Choroid plexus epithelial cell (primary cell): Measurements from ENCODE around the gene CPE.
A peak's percentile ranks its signal among the peaks of the same experiment; 100 is the strongest.

ENCODE experiments used
- DNase-seq: peaks from one replicate; pipeline ENCODE4 v3.0.0-alpha.2; 2010; ENCODE audit warnings: low read depth
- H3K4me3 ChIP-seq: 2 replicates; pipeline ENCODE4 v1.5.1; 2011; ENCODE audit warnings: low read depth, mild to moderate bottlenecking, control low read depth, low read length, moderate library complexity
- TF ChIP-seq, protein P1 (sequence below): conservative IDR thresholded peaks from 2 replicates; pipeline ENCODE4 v1.5.1; 2011; ENCODE audit warnings: low read depth, mild to moderate bottlenecking, control low read depth, inconsistent platforms, low read length, moderate library complexity

Gene CPE

DNA sequence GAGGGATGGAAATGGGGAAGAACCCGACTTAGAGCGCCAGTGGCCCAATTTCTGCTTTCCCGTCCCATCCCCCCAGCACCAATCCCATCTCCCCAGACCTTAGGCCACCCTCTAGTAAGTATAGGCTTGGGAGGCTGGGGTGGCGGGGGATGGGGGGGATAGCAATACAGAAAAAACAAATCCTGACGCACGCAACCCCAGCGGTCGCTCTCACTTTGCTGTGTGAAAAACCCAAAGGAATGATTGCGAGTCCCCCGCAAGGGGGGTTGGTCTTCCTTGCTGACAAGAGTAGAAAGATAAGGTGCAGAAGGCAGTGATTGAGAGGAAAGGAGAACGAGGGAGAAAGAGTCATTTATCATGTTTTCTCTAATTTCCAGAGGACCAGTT lies 863 bp downstream of the CPE start:
- peak; percentile 61 for DNase-seq
- TF ChIP-seq, protein P1, sequence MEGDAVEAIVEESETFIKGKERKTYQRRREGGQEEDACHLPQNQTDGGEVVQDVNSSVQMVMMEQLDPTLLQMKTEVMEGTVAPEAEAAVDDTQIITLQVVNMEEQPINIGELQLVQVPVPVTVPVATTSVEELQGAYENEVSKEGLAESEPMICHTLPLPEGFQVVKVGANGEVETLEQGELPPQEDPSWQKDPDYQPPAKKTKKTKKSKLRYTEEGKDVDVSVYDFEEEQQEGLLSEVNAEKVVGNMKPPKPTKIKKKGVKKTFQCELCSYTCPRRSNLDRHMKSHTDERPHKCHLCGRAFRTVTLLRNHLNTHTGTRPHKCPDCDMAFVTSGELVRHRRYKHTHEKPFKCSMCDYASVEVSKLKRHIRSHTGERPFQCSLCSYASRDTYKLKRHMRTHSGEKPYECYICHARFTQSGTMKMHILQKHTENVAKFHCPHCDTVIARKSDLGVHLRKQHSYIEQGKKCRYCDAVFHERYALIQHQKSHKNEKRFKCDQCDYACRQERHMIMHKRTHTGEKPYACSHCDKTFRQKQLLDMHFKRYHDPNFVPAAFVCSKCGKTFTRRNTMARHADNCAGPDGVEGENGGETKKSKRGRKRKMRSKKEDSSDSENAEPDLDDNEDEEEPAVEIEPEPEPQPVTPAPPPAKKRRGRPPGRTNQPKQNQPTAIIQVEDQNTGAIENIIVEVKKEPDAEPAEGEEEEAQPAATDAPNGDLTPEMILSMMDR, result no peak
- H3K4me3 ChIP-seq, result peak overlapping the region; percentile 68

DNA sequence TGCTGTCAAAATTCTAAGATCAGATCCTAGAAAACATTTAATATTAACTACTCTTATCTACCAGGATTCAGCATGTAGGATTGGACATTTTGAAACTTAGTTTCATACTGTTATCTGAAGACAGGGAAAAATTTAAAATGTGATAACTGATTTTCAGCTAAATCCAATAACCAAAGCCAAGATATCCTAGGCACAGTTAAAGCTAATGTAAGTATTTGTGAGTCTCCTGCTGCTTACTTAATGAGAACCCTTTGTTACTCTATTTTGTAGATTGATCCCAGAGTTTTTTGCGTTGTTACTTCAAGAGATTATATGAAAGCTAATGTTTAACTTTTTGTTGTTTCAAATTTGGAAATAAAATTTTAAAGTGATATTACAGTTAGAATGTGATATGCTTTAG lies 2.0 kb downstream of the CPE start:
- H3K4me3 ChIP-seq, result no peak overlapping the region
- no peak for DNase-seq
- TF ChIP-seq, protein P1, result no peak

GRCh38 chr4:165381821-165382373 lies 3.1 kb downstream of the CPE start:
- no peak for DNase-seq
- TF ChIP-seq, protein P1, result no peak
- H3K4me3 ChIP-seq, result no peak overlapping the region

DNA sequence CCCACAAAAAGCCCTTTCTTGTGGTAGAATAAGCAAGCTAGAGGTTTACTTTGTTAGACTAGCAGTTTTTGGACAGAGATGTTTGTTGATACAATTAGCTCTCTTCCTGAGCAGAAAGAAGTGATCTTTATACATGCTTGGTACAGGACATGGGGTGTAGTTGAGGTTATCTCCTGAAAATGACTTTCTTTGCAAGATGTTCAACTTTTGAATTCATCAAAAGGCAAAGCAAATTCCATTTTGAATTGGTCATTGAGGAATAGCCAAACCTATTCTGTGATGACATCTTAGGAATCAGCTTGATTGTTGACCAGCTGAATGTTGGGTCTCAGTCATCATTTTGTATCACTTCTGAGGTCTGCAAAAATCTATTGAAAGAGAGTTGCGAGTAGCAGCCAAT lies 3.8 kb downstream of the CPE start:
- no peak for DNase-seq
- TF ChIP-seq, protein P1, result no peak
- no peak overlapping the region for H3K4me3 ChIP-seq

DNA sequence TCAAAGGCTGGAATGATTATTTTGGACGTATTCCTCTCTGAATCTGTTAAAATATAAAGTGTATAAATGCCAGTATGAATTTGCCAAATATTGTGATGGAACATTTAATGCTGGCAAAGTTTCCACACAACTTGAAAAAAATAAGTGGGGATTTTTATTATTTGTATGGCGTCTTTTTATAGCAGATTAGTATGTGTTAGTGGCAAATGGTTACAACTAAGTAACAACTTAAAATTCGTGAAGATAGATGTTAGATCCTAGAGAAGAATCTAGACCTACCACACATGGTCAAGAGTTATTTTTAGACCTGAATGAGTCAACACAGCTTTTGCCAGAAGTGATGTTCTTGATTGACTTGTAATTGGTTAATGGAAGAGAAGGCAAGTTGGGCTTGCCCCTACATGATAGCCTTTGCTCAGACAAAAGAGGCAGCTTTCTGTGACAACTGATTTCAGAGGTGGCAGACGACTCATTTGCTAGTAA lies 4.8 kb downstream of the CPE start:
- TF ChIP-seq, protein P1, result no peak
- DNase-seq, result peak; percentile 45
- H3K4me3 ChIP-seq, result no peak overlapping the region

DNA sequence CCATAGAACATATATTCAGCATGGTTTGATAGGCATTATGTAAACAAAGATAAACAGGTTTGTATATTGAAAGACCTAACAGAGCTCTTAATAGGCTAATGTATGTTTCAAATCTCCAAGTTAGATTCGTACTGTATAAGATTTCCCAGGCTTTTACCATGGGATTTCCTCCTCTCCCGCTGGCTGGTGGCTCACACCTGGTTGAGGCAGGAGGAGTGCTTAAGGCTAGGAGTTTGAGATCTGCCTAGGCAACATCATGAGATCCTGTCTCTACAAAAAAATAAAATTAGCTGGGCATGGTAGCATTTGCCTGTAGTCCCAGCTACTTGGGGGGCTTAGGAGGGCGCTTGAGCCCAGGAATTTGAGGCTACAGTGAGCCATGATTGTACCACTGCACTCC lies 5.4 kb downstream of the CPE start:
- TF ChIP-seq, protein P1, result no peak
- DNase-seq, result no peak
- no peak overlapping the region for H3K4me3 ChIP-seq

GRCh38 chr4:165384598-165384997 lies 5.8 kb downstream of the CPE start:
- DNase-seq, result peak; percentile 75
- TF ChIP-seq, protein P1, result peak; percentile 11

More at GRCh38 chr4:165384598-165384997, 5.8 kb downstream of the CPE start:
- H3K4me3 ChIP-seq, result no peak overlapping the region
